NCI-H1930 (cell line): Measurements from ENCODE around the gene THADA.
A peak's percentile ranks its signal among the peaks of the same experiment; 100 is the strongest.
"Not testable (repeated sequence)": the region's sequence is repeated elsewhere in the genome, so short reads cannot be mapped to it uniquely, and the experiment has no call there.

Experiments used
- DNase-seq, 2 experiments: peaks; one replicate each; lab custom pipeline; 2025; lab: John Stamatoyannopoulos, UW

Gene THADA

DNA sequence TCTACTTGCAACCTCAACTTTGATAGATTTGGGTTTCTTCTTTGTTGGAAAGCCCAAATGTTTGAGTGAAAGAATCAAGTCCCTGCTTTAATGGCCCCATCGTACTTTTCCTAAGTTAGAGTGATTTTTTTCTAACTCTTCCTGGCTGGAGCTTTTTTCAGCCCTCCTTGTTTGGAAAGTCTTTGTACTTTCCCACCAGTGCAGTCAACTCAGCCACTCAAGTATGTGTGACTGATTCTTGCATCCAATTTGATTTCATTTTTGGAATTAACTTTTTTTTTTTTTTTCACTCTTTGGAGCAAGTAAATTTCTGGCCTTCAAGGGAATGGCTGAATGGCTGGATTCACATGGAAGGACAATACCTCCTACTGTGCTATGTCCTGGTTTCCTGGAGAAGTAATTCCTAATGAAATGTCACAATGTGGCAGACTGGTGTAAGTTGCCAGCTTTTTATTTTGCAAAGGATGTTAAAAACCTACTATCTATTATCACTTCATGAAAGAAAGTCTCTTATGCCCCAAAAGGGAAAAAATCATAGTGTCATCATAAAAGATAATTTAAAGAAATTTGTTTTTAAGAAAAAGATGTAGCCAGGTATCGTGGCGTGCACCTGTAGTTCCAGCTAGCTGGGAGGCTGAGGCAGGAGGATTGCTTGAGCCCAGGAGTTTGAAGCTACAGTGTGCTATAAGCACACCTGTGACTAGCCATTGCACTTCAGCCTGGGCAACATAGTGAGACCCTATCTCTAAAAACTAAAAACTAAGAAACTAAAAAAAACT is 293.5 kb downstream of the THADA start:
- no peak for DNase-seq

DNA sequence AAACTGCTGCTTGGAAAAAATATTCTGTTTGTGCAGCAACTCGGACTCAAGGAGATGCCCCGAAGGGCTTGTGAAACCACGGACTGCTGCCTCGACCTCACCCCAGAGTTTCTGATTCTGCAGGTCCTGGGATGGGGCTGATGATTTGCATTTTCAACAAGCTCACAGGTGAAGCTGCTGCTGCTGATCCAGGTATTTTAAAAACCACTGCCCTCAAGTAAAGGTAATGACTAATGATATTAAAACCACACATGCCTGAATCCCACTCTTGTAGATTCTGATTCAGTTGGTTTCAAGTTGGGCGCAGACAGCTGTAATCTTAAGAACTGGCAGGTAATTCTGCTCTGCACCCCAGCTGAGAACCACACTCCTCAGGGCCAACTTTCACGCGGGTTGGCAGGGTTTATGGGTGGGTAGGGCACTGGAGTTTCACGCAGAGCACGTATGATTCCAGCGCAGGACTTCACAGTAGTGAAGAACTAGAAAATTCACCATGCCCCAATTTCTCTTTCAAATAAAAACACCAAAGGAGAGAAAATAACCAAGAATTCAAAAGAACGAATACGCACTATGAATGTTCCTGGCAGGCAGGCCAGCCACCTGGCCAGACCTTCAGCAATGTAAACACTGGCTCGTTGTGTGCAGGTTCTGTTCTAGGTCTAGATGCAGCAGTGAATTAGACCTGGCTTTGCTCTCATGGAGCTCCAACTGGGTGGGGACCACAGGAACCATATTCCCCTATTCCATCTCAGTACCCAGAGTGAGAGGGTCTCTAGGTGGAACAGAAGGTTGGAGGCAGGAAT is 294.9 kb downstream of the THADA start:
- DNase-seq, result no peak

DNA sequence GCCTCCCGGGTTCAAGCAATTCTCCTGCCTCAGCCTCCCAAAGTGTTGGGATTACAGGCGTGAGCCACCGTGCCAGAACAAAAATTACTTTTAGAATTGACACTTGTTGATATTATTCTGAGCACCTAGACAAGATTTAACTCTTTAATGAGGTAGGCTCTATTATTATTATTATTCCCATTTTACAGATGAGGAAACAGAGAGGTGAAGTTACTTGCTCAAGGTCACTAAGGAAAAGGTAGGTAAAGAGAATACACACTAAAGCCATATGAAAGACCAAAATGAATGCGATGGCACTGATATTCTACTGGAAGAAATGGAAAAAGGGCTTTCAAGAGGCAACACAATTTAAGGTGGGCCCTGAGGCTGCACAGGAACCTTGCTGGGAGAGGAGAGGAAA is 295.6 kb downstream of the THADA start:
- no peak for DNase-seq

DNA sequence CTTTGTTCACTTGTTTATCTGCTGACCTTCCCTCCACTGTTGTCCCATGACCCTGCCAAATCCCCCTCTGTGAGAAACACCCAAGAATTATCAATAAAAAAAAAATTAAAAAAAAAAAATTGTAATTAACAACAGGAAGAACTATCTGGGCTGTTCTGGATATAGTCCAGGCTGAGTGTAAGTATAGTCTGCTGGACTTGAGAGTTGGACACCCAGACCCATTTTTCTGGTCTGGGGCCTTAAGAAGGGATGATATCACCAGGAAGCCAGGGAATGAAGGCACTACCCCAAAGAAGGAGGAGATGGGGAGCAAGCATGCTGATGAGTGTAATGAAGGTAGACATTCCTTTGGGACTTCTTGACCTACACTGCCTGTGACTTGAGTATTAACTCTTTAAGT is 297.3 kb downstream of the THADA start:
- DNase-seq, result no peak

DNA sequence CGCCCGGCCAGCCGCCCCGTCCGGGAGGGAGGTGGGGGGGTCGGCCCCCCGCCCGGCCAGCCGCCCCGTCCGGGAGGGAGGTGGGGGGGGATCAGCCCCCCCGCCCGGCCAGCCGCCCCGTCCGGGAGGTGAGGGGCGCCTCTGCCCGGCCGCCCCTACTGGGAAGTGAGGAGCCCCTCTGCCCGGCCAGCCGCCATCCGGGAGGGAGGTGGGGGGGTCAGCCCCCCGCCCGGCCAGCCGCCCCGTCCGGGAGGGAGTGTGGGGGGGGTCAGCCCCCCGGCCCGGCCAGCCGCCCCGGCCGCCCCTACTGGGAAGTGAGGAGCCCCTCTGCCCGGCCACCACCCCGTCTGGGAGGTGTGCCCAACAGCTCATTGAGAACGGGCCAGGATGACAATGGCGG is 298.1 kb downstream of the THADA start:
- DNase-seq, result not testable (repeated sequence)

DNA sequence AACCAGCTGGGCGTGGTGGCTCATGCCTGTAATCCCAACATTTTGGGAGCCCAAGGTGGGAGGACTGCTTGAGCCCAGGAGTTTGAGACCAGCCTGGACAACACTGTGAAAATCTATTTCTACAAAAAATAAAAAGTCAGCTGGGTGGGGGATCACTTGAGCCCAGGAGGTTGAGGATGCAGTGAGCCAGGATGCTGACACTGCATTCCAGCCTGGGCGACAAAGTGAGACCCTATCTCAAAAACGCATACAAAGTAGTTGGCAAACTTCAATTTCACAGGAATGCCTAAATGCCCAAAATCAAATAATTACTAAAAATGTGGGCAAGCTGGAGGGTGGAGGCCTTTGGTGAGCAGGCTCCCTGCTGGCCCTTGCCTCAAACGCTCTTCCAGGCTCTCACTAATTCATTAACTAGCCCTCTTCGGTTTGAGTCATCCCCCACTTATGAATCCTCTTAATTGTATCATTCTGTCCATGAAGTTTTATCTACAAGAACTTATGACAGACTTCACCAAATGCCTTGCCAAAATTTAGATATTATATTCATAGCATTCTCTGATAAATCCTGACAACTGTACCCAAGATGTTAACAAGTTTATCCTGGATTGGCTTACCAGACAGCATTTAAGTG is 300.8 kb downstream of the THADA start:
- no peak for DNase-seq

DNA sequence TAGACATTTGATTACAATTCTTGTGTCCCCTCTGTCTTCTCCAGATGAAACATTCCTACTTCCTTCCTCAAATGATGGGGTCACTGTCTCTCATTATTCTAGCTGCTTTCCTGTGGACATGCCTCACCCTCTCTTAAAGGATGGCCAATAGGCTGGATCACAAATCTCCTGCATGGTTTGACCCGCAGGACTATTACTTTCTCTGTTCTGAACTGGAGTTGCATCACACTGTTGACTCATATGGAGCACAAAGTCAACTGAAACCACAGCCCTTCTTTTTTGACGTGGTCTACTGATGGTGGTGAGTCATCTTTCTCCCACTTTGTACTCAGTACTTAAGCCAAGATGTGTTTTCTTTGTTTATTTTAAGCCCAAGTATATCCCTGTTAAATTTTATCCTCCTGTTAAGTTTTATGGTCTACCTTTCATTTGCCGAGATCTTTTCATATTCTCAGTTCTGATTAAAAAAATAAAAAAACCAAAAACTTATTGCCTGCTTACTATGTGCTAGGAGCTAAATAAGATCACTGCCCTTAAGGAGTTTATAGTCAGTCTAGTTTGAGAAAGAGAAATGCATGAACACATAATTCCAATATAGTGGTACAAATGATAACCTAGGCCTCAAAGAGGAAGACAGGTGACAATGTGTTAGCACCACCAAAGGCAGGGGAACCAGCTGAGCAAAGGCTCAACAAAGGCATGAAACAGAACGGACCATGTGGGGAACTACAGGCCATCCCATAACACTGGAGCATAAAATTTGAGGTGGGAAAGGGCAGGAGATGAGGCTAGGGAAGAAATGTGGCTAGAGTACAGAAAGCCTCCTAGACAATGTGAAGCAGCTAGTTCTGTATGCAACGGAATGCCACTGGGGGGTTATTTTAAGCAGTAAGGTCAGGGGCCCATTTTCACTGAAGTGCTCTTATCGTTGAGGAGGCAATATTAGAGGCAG is 301.8 kb downstream of the THADA start:
- DNase-seq, result peak in 1 of 2 experiments; percentile 14

DNA sequence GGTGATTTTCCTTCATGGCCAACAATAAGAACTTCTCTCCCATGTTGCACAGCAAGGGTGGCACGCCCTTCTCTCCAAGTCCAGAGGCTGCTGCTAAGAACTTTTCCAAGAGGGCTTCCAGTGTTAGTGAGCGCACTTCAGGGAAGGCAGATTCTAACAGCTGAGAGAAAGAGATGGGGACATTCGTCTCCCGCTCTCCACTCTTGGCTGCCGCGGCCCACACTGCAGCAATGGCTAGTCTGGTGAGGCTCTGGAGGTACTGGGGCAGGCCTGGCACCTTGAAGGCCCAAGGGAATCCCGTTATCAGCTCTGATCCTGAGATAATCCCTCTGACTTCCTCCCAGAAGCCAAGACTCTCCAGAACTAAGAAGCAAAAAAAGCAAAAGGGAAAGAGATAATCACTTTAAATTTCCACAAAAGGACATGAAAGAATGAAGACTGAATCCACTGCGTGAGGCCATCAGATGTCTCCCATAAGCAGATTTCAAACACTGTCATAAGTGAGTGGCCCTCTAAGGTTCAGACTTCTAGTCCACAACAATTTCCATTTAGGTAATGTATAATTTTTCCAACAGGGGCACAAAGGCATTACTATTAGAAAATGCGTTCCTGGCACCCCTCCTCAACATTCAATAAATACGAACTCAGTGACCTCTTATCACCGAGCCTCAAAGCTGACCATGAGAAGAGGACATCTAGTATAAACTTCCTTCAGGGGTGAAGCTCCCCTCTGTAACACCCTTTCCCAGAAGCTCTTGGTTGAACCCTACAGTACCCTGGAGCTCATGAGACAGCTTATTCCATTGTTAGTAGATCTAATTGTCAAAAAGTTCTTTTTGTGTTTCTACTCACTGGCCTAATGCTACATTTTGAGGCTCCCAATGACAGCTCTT is 302.7 kb downstream of the THADA start:
- DNase-seq, result no peak

DNA sequence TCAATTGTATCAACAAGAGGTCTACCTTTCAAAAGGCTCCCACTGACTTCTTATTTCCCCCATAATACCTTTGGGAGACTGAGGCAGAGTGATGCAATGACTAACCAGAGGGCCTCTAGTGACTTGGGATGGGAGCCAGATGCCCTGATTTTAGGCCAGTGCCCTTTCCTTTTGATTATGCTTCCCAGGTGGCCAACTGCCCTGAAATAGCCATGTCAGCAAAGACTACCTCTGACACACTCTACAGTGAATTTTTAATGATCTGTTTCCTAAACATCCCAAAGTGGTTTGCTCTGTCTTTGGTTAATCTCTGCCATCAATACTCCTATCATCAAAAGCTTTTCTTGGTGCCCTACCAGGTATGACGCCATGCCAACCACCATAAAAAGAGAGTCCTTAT is 303.5 kb downstream of the THADA start:
- no peak for DNase-seq

DNA sequence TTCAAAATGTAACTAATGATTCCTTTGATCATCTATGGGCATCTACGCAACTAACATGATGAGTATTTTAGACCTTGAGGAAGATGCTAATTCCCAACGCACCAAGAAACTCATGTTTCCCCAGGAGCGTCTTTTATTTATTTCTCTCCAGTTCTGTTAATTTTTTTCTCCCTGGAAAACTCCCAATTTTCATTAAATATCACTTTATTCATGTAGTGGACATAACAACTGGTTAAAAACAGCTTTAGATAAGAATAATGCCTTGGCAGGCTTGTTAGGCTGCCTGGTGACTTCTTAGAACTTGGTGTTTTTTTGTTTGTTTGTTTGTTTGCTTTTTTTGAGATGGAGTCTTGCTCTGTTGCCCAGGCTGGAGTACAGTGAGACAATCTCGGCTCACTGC is 306.5 kb downstream of the THADA start:
- no peak for DNase-seq

DNA sequence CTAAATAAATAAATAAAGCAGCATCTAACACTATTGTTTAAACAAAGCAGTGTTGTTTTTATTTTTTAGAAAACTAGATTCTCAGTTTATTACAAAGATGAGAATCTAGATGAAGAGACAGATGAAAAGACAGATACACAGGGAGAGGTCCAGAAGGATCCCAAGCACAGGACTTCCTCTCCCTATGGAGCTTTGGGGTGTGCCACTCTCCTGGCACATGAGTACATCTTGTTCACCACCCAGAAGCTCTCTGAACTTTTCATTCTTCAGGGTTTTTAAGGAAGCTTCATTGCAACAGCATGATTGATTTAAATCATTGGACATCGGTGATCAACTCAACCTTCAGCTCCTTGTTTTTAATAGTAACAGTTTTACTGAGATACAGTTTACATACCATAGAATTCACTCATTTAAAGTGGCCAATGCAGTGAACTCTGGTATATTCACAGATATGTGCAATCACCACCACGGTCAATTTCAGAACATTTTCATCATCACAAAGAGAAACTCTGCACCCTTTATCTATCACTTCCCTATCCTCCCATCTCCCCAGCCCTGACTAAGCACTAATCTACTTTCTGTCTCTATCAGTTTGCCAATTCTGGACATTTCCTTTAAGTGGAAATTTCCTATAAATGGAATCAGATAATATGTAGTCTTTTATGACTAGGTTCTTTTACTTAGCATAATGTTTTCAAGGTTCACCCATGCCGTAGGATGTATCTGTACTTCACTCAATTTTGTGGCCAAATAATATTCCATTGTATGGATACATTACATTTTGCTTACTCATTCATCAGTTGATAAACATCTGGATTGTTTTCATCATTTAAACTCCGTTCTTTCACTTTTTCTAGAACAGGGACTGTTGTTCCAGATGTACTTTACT is 307.2 kb downstream of the THADA start:
- no peak for DNase-seq

DNA sequence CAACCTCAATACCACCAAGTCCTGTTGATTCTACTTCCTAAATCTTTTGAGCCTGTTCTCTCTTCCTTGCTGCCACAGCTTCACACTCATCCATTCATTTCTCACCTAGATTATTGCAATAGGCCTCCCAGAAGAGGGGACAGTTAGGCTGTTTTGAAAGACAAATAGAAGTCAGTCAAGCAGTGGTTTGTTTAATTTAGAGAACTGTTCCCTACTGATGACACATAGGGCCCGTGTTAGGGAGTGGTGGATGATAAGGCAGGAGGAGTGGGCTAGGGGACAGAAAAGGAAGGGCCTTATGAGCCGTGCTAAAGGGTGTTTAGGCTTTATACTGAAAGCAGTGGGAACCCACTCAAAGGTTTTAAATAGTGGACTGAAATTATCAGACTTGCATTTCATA is 309.9 kb downstream of the THADA start:
- DNase-seq, result no peak

DNA sequence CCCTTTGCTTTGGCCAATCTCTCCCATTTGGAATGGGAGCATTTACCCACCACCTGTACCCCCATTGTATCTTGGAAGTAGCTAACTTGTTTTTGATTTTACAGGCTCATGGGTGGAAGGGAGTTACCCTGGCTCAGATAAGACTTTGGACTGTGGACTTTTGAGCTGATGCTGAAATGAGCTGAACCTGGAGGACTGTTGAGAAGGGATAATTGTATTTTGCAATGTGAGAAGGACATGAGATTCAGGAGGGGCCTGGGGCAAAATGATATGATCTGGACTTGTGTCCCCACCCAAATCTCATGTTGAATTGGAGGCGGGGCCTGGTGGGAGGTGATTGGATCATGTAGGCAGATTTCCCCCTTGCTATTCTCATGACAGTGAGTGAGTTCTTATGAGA is 310.9 kb downstream of the THADA start:
- no peak for DNase-seq

DNA sequence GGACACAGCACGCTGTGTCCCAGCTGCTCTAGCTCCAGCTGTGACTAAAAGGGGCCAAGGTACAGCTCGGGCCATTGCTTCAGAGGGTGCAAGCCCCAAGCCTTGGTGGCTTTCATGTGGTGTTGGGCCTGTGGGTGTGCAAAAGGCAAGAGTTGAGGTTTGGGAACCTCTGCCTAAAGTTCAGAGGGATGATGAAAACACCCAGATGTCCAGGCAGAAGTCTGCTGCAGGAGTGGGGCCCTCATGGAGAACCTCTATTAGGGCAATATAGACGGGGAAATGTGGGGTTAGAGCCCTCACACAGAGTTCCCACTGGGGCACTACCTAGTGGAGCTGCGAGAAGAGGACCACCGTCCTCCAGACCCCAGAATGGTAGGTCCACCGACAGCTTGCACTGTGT is 311.5 kb downstream of the THADA start:
- DNase-seq, result not testable (repeated sequence)

DNA sequence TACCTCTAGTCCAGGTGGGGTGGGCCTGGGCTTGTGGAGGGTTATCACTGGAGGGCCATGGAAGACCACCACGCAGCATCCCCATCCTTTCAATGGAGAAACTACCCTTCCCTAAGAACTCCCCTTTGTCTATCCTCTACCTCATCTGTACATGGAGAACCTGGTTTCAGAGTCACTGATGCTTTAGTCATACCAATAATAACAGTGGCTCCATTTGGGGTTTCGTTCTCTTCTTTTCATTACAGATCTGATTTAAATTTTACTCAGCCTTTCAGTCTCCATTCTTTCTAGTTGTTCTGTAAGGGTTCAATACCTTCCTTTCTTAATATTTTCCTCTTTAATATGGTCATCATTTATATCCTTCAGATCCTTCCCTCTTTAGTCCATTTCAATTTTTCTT is 314.8 kb downstream of the THADA start:
- DNase-seq, result no peak

DNA sequence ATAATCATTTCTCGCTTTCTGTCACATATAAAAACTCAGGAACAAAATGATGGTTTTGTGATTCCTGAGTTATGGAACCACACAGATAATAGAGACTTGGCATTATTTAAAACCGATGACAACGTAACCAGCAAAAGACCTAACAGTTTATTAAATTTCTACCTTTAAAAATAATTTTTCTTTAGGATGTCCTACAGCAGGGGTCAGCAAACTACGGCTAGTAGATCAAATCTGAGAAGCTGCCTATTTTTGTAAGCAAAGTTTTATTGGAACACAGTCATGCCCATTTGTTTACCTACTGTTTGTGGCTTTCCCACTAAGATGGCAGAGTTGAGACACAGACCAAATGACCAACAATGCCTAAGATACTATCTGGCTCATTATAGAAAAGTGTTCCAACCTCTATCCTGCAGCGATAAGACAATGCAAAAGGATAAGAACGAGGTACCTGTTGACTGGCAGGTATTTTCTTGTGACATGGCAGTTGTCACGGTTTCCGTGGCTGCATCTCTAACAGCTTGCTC is 316.5 kb downstream of the THADA start:
- DNase-seq, result no peak

DNA sequence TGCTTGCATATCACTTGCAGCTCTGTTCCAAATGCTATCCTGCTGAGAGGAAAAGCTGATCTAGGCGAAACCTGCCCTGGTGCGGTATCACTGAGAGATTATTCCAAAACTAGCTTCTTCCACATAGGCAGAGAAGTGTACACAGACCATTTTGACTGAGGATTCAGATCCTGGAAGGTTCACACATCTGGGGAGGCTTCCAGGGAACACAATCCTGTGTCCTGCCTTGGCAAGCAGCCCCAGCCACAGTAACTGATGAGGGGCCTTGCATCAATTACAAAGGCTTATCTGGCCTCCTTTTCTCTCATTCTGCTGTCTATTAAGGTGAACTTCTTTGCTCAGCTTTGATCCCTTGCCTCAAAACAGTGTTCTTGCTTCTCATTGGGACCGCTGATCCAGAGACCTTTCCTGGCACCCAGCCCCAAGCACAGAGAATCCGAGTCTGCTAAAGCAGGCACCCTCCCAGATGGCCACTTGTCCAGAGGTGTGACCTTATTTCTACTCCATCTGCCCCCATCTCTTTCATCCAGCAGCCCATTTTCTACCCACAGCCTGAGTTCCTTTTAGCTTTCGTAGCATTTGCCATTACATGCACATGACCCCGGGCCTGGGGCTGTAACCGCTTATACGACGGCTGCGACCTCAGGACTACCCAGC is 317.1 kb downstream of the THADA start:
- DNase-seq, result no peak

DNA sequence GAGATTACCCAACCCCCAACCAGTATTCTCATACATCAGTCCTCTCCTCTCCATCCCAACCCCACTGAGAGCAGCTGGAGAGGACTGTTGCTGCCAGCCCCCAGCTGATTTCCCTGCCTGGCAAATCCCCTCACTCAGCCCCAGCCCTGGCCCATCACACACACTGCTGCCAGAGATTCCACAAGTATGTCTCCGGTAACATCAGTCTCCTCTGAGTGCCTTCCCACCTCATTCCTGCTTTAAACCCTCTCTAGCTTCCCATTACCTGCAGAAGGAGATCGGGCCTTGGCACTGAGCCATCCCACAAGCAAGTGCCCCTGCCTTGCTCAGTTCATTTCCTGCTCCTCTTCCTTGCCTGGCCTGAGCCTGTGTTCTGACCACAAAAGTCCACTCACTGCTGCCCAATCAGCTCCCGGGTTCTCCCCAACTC is 318.9 kb downstream of the THADA start:
- no peak for DNase-seq
